SK-N-SH treated with all-trans-retinoic acid at 6 μM for 48 hours (cell line): ENCODE results near the gene COL5A2.

ENCODE experiments used
- ATAC-seq: fragments of 200-7000 bp; cut with Tn5 transposase; 3 replicates; pipeline ENCODE4 v1.9.1; 2020; ENCODE audit warnings: mild to moderate bottlenecking, moderate library complexity
- ARNTL ChIP-seq: fragments of 450-650 bp; formaldehyde crosslinking; IDR thresholded peaks from 2 replicates; pipeline ENCODE4 v1.5.0; 2020; ENCODE audit warnings: low read depth, mild to moderate bottlenecking, moderate library complexity, borderline replicate concordance
- ESRRG ChIP-seq: fragments of 250-450 bp; sonication (Bioruptor Pico); IDR thresholded peaks from 2 replicates; pipeline ENCODE4 v1.6.1; 2021; ENCODE audit warnings: mild to moderate bottlenecking
- GLIS3 ChIP-seq: fragments of 250-450 bp; sonication (Bioruptor Pico); IDR thresholded peaks from 2 replicates; pipeline ENCODE4 v1.5.0; 2020; ENCODE audit warnings: mild to moderate bottlenecking, moderate library complexity
- ISL1 ChIP-seq: fragments of 250-450 bp; sonication (Bioruptor Pico); IDR thresholded peaks from 2 replicates; pipeline ENCODE4 v2.1.2; 2022; ENCODE audit warnings: mild to moderate bottlenecking, moderate library complexity
- OSR1 ChIP-seq: fragments of 250-450 bp; sonication (Bioruptor Pico); IDR thresholded peaks from 2 replicates; pipeline ENCODE4 v1.8.0; 2022; ENCODE audit warnings: moderate library complexity, mild to moderate bottlenecking, inconsistent platforms
- PPARA ChIP-seq: fragments of 250-450 bp; sonication (Bioruptor Pico); IDR thresholded peaks from 2 replicates; pipeline ENCODE4 v1.5.0; 2020; ENCODE audit warnings: mild to moderate bottlenecking, borderline replicate concordance
- RARB ChIP-seq: fragments of 250-450 bp; sonication (Bioruptor Pico); IDR thresholded peaks from 2 replicates; pipeline ENCODE4 v1.8.0; 2021; ENCODE audit warnings: mild to moderate bottlenecking, moderate library complexity
- SNAI2 ChIP-seq: fragments of 250-450 bp; sonication (Bioruptor Pico); IDR thresholded peaks from 2 replicates; pipeline ENCODE4 v1.5.0; 2020; ENCODE audit warnings: mild to moderate bottlenecking, moderate library complexity
- TCF4 ChIP-seq: fragments of 250-450 bp; sonication (Bioruptor Pico); IDR thresholded peaks from 2 replicates; pipeline ENCODE4 v1.8.0; 2021; ENCODE audit warnings: mild to moderate bottlenecking, moderate library complexity, borderline replicate concordance
- ZFP30 ChIP-seq: fragments of 450-650 bp; formaldehyde crosslinking; IDR thresholded peaks from 2 replicates; pipeline ENCODE4 v1.5.0; 2022; ENCODE audit warnings: mild to moderate bottlenecking, moderate library complexity
- ZNF70 ChIP-seq: fragments of 450-650 bp; formaldehyde crosslinking; IDR thresholded peaks from 2 replicates; pipeline ENCODE4 v1.5.0; 2020; ENCODE audit warnings: mild to moderate bottlenecking, moderate library complexity
- ZNF8 ChIP-seq: fragments of 450-650 bp; formaldehyde crosslinking; IDR thresholded peaks from 2 replicates; pipeline ENCODE4 v1.5.0; 2020; ENCODE audit warnings: mild to moderate bottlenecking, moderate library complexity
- TF ChIP-seq, protein P1 (sequence below): fragments of 250-450 bp; sonication (Bioruptor Pico); IDR thresholded peaks from 2 replicates; pipeline ENCODE4 v1.5.1; 2021; ENCODE audit warnings: mild to moderate bottlenecking, moderate library complexity
- TF ChIP-seq, protein P2 (sequence below): fragments of 250-450 bp; sonication (Bioruptor Pico); IDR thresholded peaks from 2 replicates; pipeline ENCODE4 v1.5.0; 2020; ENCODE audit warnings: mild to moderate bottlenecking, moderate library complexity
- TF ChIP-seq, protein P3 (sequence below): fragments of 250-450 bp; sonication (Bioruptor Pico); IDR thresholded peaks from 2 replicates; pipeline ENCODE4 v1.8.0; 2021; ENCODE audit warnings: low read depth, mild to moderate bottlenecking, moderate library complexity, borderline replicate concordance
- TF ChIP-seq, protein P4 (sequence below): fragments of 250-450 bp; sonication (Bioruptor Pico); IDR thresholded peaks from 2 replicates; pipeline ENCODE4 v1.5.1; 2020; ENCODE audit warnings: low read depth, mild to moderate bottlenecking, moderate library complexity

COL5A2 gene

DNA sequence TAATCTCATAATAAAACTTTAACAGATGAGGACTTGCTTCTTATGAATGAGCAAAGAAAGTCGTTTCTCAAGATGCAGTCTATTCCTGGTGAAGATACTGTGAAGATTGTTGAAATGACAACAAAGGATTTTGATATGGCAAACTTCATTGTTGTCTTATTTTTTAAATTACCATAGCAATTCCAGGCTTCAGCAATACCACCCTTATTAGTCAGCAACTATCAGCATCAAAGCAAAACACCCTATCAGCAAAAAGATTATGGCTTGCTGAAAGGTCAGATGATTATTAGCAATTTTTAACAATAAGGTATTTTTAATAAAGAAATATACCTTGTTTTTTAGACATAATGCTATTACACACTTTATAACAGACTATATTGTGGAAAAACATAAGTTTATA lies 88.3 kb downstream of the COL5A2 start (continued):
- TF ChIP-seq, protein P1, sequence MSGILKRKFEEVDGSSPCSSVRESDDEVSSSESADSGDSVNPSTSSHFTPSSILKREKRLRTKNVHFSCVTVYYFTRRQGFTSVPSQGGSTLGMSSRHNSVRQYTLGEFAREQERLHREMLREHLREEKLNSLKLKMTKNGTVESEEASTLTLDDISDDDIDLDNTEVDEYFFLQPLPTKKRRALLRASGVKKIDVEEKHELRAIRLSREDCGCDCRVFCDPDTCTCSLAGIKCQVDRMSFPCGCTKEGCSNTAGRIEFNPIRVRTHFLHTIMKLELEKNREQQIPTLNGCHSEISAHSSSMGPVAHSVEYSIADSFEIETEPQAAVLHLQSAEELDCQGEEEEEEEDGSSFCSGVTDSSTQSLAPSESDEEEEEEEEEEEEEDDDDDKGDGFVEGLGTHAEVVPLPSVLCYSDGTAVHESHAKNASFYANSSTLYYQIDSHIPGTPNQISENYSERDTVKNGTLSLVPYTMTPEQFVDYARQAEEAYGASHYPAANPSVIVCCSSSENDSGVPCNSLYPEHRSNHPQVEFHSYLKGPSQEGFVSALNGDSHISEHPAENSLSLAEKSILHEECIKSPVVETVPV = no peak
- no peak for TF ChIP-seq SNAI2 (CRISPR knock-in tag)

DNA sequence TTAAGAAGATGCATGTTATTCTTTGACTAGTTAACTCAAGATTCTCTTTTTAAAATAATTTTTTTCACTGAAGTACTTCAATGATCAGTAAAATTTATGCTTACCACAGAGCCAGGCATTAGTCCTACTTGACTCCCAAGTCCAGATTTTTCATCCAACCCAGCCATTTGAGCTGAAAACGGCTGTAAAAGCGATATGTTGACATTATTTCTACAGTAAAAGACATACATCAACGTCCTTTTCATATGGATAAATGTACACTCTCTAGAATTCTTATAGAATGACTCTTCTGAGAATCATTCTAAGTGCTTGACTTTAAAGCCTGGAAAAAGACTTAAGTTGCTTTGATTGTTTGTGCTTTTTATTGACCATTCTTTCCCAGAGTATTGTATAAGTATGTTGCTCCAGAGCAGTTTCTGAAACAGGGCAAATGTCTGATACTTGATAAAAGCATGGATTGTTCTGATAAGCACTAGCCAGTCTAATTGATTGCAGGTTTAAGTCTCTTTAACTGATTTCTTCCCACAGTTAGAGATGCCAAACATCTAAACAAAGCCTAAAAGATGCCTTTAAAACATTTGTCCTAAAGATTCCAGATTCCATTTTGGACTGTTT lies 90.9 kb downstream of the COL5A2 start:
- TF ChIP-seq ISL1 (CRISPR knock-in tag) = peak; percentile 37; the same call in 1 of the 2 replicates
- TF ChIP-seq, protein P2, sequence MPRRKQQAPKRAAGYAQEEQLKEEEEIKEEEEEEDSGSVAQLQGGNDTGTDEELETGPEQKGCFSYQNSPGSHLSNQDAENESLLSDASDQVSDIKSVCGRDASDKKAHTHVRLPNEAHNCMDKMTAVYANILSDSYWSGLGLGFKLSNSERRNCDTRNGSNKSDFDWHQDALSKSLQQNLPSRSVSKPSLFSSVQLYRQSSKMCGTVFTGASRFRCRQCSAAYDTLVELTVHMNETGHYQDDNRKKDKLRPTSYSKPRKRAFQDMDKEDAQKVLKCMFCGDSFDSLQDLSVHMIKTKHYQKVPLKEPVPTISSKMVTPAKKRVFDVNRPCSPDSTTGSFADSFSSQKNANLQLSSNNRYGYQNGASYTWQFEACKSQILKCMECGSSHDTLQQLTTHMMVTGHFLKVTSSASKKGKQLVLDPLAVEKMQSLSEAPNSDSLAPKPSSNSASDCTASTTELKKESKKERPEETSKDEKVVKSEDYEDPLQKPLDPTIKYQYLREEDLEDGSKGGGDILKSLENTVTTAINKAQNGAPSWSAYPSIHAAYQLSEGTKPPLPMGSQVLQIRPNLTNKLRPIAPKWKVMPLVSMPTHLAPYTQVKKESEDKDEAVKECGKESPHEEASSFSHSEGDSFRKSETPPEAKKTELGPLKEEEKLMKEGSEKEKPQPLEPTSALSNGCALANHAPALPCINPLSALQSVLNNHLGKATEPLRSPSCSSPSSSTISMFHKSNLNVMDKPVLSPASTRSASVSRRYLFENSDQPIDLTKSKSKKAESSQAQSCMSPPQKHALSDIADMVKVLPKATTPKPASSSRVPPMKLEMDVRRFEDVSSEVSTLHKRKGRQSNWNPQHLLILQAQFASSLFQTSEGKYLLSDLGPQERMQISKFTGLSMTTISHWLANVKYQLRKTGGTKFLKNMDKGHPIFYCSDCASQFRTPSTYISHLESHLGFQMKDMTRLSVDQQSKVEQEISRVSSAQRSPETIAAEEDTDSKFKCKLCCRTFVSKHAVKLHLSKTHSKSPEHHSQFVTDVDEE (CRISPR knock-in tag) = peak; percentile 32; the same call in 1 of the 2 replicates
- TF ChIP-seq ZFP30 (CRISPR knock-in tag) = no peak
- peak; percentile 72; the same call in 1 of the 2 replicates for TF ChIP-seq TCF4 (CRISPR knock-in tag)
- TF ChIP-seq, protein P1 = 0 out of 2 replicates have a peak, but pooled peaks have one; percentile 26
- TF ChIP-seq, all 23 proteins: peak for 4
- ATAC-seq = peak; percentile 35

DNA sequence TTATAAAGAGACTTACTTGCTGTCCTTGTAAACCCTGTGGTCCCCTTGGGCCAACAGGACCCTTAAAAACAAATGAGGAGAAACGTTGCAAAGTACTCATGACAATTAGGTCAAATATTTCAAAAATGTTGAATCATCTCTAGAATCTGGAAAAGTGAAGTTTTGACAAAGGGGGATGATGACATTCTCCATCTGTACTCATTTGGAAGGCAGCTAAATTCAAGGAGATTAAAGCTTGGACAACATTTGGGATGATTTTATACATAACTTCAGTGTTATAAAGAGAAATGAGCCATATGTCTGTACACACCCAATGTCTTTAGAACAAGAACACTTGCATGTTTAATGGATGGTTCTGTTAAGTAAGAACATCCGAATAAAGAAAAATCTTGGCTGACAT lies 92.9 kb downstream of the COL5A2 start:
- TF ChIP-seq OSR1 (CRISPR knock-in tag) = no peak
- peak; percentile 12; the same call in 1 of the 2 replicates for TF ChIP-seq ZFP30 (CRISPR knock-in tag)
- TF ChIP-seq ISL1 (CRISPR knock-in tag) = peak; percentile 96
- TF ChIP-seq GLIS3 = no peak
- no peak for TF ChIP-seq ARNTL (CRISPR knock-in tag)
- TF ChIP-seq, protein P3, sequence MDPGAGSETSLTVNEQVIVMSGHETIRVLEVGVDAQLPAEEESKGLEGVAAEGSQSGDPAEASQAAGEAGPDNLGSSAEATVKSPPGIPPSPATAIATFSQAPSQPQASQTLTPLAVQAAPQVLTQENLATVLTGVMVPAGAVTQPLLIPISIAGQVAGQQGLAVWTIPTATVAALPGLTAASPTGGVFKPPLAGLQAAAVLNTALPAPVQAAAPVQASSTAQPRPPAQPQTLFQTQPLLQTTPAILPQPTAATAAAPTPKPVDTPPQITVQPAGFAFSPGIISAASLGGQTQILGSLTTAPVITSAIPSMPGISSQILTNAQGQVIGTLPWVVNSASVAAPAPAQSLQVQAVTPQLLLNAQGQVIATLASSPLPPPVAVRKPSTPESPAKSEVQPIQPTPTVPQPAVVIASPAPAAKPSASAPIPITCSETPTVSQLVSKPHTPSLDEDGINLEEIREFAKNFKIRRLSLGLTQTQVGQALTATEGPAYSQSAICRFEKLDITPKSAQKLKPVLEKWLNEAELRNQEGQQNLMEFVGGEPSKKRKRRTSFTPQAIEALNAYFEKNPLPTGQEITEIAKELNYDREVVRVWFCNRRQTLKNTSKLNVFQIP (CRISPR knock-in tag) = 0 out of 2 replicates have a peak, but pooled peaks have one; percentile 49
- TF ChIP-seq ZNF8 (CRISPR knock-in tag) = no peak
- TF ChIP-seq TCF4 (CRISPR knock-in tag) = no peak
- TF ChIP-seq, protein P4, sequence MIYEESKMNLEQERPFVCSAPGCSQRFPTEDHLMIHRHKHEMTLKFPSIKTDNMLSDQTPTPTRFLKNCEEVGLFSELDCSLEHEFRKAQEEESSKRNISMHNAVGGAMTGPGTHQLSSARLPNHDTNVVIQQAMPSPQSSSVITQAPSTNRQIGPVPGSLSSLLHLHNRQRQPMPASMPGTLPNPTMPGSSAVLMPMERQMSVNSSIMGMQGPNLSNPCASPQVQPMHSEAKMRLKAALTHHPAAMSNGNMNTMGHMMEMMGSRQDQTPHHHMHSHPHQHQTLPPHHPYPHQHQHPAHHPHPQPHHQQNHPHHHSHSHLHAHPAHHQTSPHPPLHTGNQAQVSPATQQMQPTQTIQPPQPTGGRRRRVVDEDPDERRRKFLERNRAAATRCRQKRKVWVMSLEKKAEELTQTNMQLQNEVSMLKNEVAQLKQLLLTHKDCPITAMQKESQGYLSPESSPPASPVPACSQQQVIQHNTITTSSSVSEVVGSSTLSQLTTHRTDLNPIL (CRISPR knock-in tag) = peak; percentile 73
- TF ChIP-seq SNAI2 (CRISPR knock-in tag) = no peak
- TF ChIP-seq PPARA (CRISPR knock-in tag) = no peak
- TF ChIP-seq RARB = no peak
- no peak for TF ChIP-seq ZNF70
- TF ChIP-seq, protein P1 = peak; percentile 50; the same call in 1 of the 2 replicates
- TF ChIP-seq ESRRG (CRISPR knock-in tag) = peak; percentile 61; the same call in 1 of the 2 replicates
- TF ChIP-seq, all 23 proteins: peak for 6
- ATAC-seq = peak; percentile 35

DNA sequence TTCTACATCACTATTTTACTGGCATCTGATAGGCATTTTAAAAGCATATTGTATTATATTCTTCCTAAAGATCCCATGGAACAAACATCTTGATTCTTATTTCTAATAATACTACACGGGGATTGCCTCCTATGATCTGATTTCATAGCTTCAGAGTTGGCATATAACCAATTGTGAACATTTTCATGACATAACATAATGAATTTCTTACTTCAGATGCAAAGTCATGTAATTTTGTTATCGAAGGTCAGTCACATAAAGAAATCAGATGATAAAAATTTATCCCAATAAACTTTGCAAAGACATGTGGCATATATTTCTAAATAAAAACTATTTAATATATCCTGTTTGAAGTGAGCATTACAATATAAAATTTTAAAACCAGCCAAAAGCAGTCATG lies 93.3 kb downstream of the COL5A2 start:
- no peak for ATAC-seq
- TF ChIP-seq ARNTL (CRISPR knock-in tag) (no peak), ZNF70 (0 out of 2 replicates have a peak, but pooled peaks have one; percentile 11)
- TF ChIP-seq, all 23 proteins: peak for 1
